Muscle layer of colon (tissue), 2 donors: ENCODE measurements around the gene RAB11FIP4.

Source experiments
- H3K27ac ChIP-seq: one replicate; pipeline ENCODE4 v1.7.0; 2013; ENCODE audit warnings: low read depth, mild to moderate bottlenecking, low read length, moderate library complexity
- H3K27me3 ChIP-seq, 2 donors: one replicate each; pipeline ENCODE4 v1.7.0; 2013; ENCODE audit warnings: low read length in 2 of 2, mild to moderate bottlenecking in 2 of 2; ENCODE audit not compliant: insufficient read depth in 2 of 2, control insufficient read depth in 1 of 2
- H3K36me3 ChIP-seq: one replicate; pipeline ENCODE4 v1.7.0; 2013; ENCODE audit warnings: mild to moderate bottlenecking, low read length; ENCODE audit not compliant: insufficient read depth
- H3K4me1 ChIP-seq: one replicate; pipeline ENCODE4 v1.7.0; 2013; ENCODE audit warnings: mild to moderate bottlenecking, low read length; ENCODE audit not compliant: insufficient read depth
- H3K4me3 ChIP-seq, 2 donors: one replicate each; pipeline ENCODE4 v1.7.0; 2013; ENCODE audit warnings: low read length in 2 of 2, low read depth in 1 of 2, mild to moderate bottlenecking in 1 of 2, moderate library complexity in 1 of 2
- H3K9ac ChIP-seq: one replicate; pipeline ENCODE4 v1.7.0; 2013; ENCODE audit warnings: low read length
- H3K9me3 ChIP-seq: one replicate; pipeline ENCODE4 v1.7.0; 2013; ENCODE audit warnings: mild to moderate bottlenecking, low read length
- donor health status: abdominal sarcoma.
- donor health status: Adenocarcinoma of cecum.

The RAB11FIP4 gene

GRCh38 chr17:31470592-31470991 lies 79.1 kb downstream of the RAB11FIP4 start:
- Histone ChIP-seq H3K9ac (no peak overlapping the region), H3K27ac (no peak overlapping the region), H3K27me3 (no peaks in the 10 kb centered on the region), H3K4me1 (no peaks in the 10 kb centered on the region), H3K4me3 (no peak overlapping the region), H3K9me3 (no peaks in the 10 kb centered on the region), H3K36me3 (no peaks in the 10 kb centered on the region)

DNA sequence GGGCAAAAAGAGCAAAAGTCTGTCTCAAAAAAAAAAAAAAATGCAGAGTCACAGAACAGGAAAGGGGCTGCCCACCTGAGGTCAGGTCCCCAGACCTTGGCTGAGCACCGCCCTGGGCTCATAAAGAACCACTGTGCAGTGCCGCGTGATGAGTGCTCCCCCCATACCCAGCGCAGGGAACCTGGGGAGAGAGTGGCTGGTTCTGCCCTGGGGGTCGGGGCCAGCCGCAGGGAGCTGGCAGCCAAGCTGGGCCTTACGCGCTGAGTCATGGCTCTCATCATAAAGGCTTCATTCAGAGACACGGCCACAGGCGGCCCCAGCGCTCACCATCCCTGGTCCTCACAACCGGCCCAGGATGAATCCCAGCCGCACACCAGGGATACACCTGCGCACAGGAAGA lies 80.7 kb downstream of the RAB11FIP4 start:
- Histone ChIP-seq H3K36me3 (no peaks in the 10 kb centered on the region), H3K9me3 (no peaks in the 10 kb centered on the region), H3K4me3 (no peak overlapping the region), H3K27ac (no peak overlapping the region), H3K27me3 (peaks cover 0 to 4% of the 10 kb centered on the region in 2 donors), H3K9ac (no peak overlapping the region), H3K4me1 (no peaks in the 10 kb centered on the region)

GRCh38 chr17:31475378-31476162 lies 84.1 kb downstream of the RAB11FIP4 start:
- no peaks in the 10 kb centered on the region for H3K36me3 ChIP-seq
- H3K27me3 ChIP-seq = peaks cover 0 to 9% of the 10 kb centered on the region in 2 donors
- no peak overlapping the region for H3K9ac ChIP-seq
- no peak overlapping the region for H3K27ac ChIP-seq
- no peak overlapping the region for H3K4me3 ChIP-seq
- no peaks in the 10 kb centered on the region for H3K9me3 ChIP-seq
- H3K4me1 ChIP-seq = no peaks in the 10 kb centered on the region

DNA sequence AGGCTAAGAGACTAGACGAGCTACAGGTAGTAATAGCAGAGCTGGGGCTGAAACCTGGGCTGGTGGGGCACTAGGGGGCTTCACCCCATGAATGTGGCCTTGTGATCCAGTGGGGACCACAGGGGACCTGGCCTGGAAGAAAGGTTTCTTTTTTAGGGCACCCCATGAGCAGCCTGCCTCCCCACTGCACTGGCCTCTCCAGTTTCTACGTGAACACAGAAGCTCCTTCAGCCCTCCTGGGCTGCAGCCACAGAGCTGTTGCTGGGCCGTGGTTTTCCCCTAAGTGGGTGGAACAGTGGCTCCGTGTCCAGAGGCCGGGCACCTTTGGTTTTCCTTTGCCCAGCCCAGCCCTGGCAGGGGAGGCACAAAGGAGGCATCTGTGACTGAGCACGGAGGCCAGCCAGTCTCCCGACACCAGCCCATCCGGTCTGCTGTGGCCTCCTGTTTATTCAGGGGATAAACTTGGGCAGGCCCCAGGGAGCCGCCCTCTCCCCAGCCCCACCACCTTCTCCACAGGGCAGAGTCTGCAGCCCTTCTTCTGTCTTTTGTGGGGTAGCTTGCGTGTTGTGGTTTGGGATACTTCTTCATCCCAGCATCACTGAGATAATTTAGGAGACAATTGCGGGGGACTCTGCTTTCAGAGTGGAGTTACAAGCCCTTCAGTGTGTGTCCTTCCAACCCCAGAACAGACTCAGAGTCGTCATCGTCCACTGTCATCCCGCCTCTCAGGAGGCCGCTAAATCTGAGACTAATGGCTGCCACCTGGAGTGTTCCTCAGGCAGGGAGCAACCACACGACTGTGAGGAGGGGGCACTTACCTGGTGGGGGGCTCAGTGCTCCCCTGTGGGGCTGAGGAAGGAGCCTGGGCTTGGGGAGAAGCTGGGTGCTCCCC lies 85.3 kb downstream of the RAB11FIP4 start:
- peaks cover 0 to 9% of the 10 kb centered on the region in 2 donors for H3K27me3 ChIP-seq
- H3K4me3 ChIP-seq = no peak overlapping the region
- no peak overlapping the region for H3K9ac ChIP-seq
- no peaks in the 10 kb centered on the region for H3K9me3 ChIP-seq
- no peaks in the 10 kb centered on the region for H3K36me3 ChIP-seq
- no peaks in the 10 kb centered on the region for H3K4me1 ChIP-seq
- no peak overlapping the region for H3K27ac ChIP-seq

DNA sequence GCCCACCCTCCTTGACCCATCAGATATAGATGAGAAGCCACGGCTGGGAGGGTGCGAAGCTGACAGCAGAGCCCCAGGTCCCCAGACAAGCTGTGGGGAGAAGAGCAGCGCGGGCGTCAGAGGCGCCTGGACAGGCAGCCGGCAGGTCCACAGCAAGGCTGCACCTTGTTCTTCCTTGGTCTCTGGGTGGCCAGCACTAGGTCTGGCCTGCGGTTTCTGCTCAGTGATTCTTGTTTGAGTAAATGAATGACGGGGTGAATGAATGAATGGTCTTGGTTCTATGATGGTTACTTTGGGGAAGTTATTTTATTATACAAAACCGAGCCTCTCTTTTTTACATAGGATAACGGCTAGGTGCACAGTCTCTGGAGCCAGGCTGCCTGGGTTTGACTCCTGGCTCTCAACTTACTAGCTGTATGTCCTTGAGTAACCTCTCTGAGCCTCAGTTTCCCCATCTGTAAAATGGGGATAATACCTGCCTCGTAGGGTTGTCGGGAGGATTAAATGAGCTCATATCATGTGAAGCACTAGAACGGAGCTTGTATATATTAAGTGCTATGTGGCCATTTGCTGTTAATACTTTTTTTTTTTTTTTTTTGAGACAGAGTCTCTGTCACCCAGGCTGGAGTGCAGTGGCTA lies 86.1 kb downstream of the RAB11FIP4 start:
- Histone ChIP-seq H3K27me3 (peaks cover 0 to 9% of the 10 kb centered on the region in 2 donors), H3K27ac (no peak overlapping the region), H3K4me3 (no peak overlapping the region), H3K36me3 (no peaks in the 10 kb centered on the region), H3K9ac (no peak overlapping the region), H3K9me3 (no peaks in the 10 kb centered on the region), H3K4me1 (no peaks in the 10 kb centered on the region)

- Histone ChIP-seq H3K9me3 (no peaks in the 10 kb centered on the region), H3K27ac (no peak overlapping the region), H3K4me3 (no peak overlapping the region)
Measured at GRCh38 chr17:31479062-31479408, 87.6 kb downstream of the RAB11FIP4 start.

DNA sequence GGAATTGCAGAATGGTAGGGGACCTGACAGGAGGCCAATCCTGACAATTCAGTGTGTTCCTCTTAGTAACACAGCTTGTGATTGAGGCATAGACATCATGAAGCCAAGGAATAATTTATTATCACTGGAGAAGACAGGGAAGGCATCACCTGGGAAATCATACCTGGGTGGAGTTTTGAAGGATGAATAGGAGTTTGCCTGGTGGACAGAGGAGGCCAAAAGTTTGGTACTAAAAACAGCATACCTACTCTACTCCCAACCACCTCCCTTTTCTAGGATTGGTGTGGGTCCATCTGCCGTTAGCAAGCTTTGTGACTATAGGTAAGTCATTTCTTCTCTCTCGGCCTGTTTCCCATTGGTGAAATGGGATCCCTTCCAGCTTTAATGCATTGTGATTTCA lies 88.0 kb downstream of the RAB11FIP4 start:
- H3K9me3 ChIP-seq = no peaks in the 10 kb centered on the region
- H3K36me3 ChIP-seq = no peaks in the 10 kb centered on the region
- no peak overlapping the region for H3K27ac ChIP-seq
- no peak overlapping the region for H3K4me3 ChIP-seq
- H3K4me1 ChIP-seq = no peaks in the 10 kb centered on the region
- no peak overlapping the region for H3K9ac ChIP-seq
- H3K27me3 ChIP-seq = peaks cover 0 to 9% of the 10 kb centered on the region in 2 donors

More at GRCh38 chr17:31479062-31479408, 87.6 kb downstream of the RAB11FIP4 start:
- H3K4me1 ChIP-seq = no peaks in the 10 kb centered on the region
- H3K9ac ChIP-seq = no peak overlapping the region
- peaks cover 0 to 9% of the 10 kb centered on the region in 2 donors for H3K27me3 ChIP-seq
- no peaks in the 10 kb centered on the region for H3K36me3 ChIP-seq

- Histone ChIP-seq H3K9me3 (no peaks in the 10 kb centered on the region), H3K4me1 (no peaks in the 10 kb centered on the region), H3K27ac (no peak overlapping the region), H3K9ac (no peak overlapping the region), H3K4me3 (no peak overlapping the region), H3K36me3 (no peaks in the 10 kb centered on the region), H3K27me3 (peaks cover 0 to 9% of the 10 kb centered on the region in 2 donors)
Measured at GRCh38 chr17:31480067-31480466, 88.6 kb downstream of the RAB11FIP4 start.

- H3K27ac ChIP-seq = no peak overlapping the region
- H3K36me3 ChIP-seq = no peaks in the 10 kb centered on the region
- H3K9me3 ChIP-seq = no peaks in the 10 kb centered on the region
- no peaks in the 10 kb centered on the region for H3K4me1 ChIP-seq
- peaks cover 0 to 9% of the 10 kb centered on the region in 2 donors for H3K27me3 ChIP-seq
- H3K9ac ChIP-seq = no peak overlapping the region
- no peak overlapping the region for H3K4me3 ChIP-seq
Measured at GRCh38 chr17:31480904-31481782, 89.7 kb downstream of the RAB11FIP4 start.

GRCh38 chr17:31481783-31482081 lies 90.3 kb downstream of the RAB11FIP4 start:
- Histone ChIP-seq H3K4me3 (no peak overlapping the region), H3K27me3 (peaks cover 5 to 13% of the 10 kb centered on the region in 2 donors), H3K27ac (no peak overlapping the region), H3K4me1 (peaks cover 1% of the 10 kb centered on the region), H3K36me3 (no peaks in the 10 kb centered on the region), H3K9me3 (no peaks in the 10 kb centered on the region), H3K9ac (no peak overlapping the region)

DNA sequence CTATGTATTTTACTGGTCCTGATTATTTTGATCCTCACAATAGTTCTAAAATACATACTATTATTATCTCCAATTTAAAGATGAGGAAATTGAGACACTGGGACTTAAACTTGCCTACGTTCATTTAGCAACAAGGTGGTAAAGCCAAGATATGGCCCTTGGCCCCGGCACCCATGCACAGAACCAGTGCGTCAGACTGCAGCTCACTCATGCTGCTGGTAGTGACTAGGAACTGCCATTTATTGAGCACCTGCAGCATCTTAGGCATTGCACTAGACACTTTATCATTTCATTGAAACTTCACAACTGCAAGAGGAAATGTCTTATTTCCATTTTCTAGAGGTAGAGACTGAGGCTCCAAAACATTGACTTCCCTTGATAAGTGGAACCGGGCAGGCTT lies 93.3 kb downstream of the RAB11FIP4 start:
- no peaks in the 10 kb centered on the region for H3K9me3 ChIP-seq
- H3K27ac ChIP-seq = no peak overlapping the region
- H3K27me3 ChIP-seq = peaks cover 12 to 29% of the 10 kb centered on the region in 2 donors
- H3K9ac ChIP-seq = no peak overlapping the region
- H3K36me3 ChIP-seq = no peaks in the 10 kb centered on the region
- no peak overlapping the region for H3K4me3 ChIP-seq
- H3K4me1 ChIP-seq = peaks cover 9% of the 10 kb centered on the region
